ENCODE measurements around the gene NUP54. TPM values are rescaled to one million over a fixed set of nuclear protein-coding genes. Genes with fewer than 3 reads are reported as not detected.

NUP54 gene
- polyA plus RNA-seq, 1 experiment: 54.5 TPM

DNA sequence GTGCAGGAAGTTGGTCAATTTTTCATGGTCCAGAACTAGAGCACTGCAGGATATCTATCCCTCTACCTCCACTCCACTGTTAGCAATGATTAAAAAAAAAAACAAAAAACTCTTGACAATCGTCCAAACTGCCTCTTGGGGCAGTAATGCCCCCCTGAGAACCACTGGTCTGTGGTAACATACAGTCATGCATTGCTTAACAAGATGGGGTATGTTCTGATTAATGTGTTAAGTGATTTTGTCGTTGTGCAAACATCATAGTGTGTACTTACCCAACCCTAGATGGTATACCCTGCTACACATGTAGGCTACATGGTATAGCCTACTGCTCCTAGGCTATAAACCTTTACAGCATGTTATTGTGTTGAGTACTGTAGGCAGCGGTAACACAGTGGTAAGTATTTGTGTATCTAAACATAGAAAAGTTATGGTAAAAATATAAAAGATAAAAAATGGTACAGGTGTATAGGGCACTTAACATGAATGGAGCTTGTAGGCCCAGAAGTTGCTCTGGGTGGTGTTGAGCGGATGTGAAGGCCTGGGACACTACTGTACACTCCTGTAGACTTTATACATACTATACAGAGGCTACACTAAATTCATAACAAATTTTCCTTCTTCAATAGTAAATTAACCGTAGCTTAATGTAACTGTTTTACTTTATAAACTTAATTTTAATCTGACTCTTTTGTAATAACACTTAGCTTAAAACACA, 39.6 kb downstream of the NUP54 start:
- Histone ChIP-seq H3K27me3 (ENCODE audit: control insufficient read depth, insufficient read depth, low read length) (peaks cover 19% of the 10 kb centered on the region), H3K9me3 (ENCODE audit: control insufficient read depth, insufficient read depth, low read length) (no peaks in the 10 kb centered on the region), H3K4me3 (ENCODE audit: low read depth, low read length) (no peak overlapping the region), H3K27ac (ENCODE audit: low read depth, low read length) (no peak overlapping the region)
- POLR2A ChIA-PET: no interaction called here
- CTCF ChIA-PET: interaction anchor here (0.8 to 2.3 kb wide), 3 partner anchors 22 to 214 kb away, joined by 3 to 7 read pairs (median 5); no protein-coding TSS in a partner anchor
- no peak for DNase-seq (ENCODE audit: low read depth, low spot score)
- no peak for TF ChIP-seq CTCF (IDR thresholded peaks at IDR 0.05; ENCODE audit: low read depth, low read length)

- ChIA-PET POLR2A (no interaction called here), CTCF (interaction anchor here (0.5 to 2.5 kb wide), 4 partner anchors 19 to 526 kb away, joined by 3 to 8 read pairs (median 6); no protein-coding TSS in a partner anchor)
- TF ChIP-seq CTCF (IDR thresholded peaks at IDR 0.05; ENCODE audit: low read depth, low read length): no peak
- Histone ChIP-seq H3K4me3 (ENCODE audit: low read depth, low read length) (no peak overlapping the region), H3K9me3 (ENCODE audit: control insufficient read depth, insufficient read depth, low read length) (no peaks in the 10 kb centered on the region), H3K27me3 (ENCODE audit: control insufficient read depth, insufficient read depth, low read length) (peaks cover 24% of the 10 kb centered on the region), H3K27ac (ENCODE audit: low read depth, low read length) (no peak overlapping the region)
- no peak for DNase-seq (ENCODE audit: low read depth, low spot score)
These were observed 41.8 kb downstream of the NUP54 start for GRCh38 chr4:76106442-76106841.

DNA sequence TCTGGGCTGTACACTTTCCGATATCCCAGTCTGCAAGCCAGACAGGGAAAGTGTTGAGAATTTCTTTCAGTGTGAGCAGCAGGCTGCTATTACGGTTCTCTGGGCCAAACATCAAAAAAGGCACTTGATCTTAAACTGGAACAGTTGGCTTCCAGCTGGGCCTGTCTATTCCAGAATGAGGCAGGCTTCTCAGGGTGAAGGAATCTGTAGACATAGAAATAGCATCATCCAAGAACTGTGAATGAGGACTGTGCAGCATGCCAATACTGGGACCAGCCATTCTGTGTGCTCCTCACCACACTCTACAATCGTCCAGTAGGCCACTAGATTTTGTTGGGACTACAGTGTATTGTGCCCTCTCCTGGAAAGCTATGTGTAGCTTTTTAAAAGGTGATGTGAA, 42.5 kb downstream of the NUP54 start:
- H3K4me3 ChIP-seq (ENCODE audit: low read depth, low read length): no peak overlapping the region
- DNase-seq (ENCODE audit: low read depth, low spot score): no peak
- ChIA-PET POLR2A (no interaction called here), CTCF (interaction anchor here (0.5 to 2.5 kb wide), 5 partner anchors 18 to 527 kb away, joined by 3 to 8 read pairs (median 6); no protein-coding TSS in a partner anchor)
- H3K27me3 ChIP-seq (ENCODE audit: control insufficient read depth, insufficient read depth, low read length): peaks cover 24% of the 10 kb centered on the region
- no peak overlapping the region for H3K27ac ChIP-seq (ENCODE audit: low read depth, low read length)
- TF ChIP-seq CTCF (IDR thresholded peaks at IDR 0.05; ENCODE audit: low read depth, low read length): no peak
- no peaks in the 10 kb centered on the region for H3K9me3 ChIP-seq (ENCODE audit: control insufficient read depth, insufficient read depth, low read length)

DNA sequence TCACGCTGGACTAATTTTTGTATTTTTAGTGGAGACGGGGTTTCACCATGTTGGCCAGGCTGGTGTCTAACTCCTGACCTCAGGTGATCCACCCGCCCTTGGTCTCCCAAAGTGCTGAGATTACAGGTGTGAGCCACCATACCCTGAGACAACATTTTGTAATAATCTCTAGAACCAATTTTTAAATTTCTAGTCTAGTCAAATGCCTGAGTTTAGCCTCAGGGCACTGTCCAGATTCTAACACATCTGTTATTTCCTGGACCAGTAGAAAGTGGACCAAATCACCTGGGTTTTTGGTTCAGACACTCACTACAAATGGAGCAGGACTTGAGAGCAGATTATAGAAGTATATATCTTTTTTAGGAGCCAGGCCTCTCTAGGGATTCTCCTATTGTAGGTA, 52.1 kb downstream of the NUP54 start:
- ChIA-PET POLR2A (no interaction called here), CTCF (no interaction called here)
- TF ChIP-seq CTCF (IDR thresholded peaks at IDR 0.05; ENCODE audit: low read depth, low read length): no peak
- peaks cover 7% of the 10 kb centered on the region for H3K27me3 ChIP-seq (ENCODE audit: control insufficient read depth, insufficient read depth, low read length)
- no peak for DNase-seq (ENCODE audit: low read depth, low spot score)
- H3K9me3 ChIP-seq (ENCODE audit: control insufficient read depth, insufficient read depth, low read length): no peaks in the 10 kb centered on the region
- no peak overlapping the region for H3K27ac ChIP-seq (ENCODE audit: low read depth, low read length)
- no peak overlapping the region for H3K4me3 ChIP-seq (ENCODE audit: low read depth, low read length)

DNA sequence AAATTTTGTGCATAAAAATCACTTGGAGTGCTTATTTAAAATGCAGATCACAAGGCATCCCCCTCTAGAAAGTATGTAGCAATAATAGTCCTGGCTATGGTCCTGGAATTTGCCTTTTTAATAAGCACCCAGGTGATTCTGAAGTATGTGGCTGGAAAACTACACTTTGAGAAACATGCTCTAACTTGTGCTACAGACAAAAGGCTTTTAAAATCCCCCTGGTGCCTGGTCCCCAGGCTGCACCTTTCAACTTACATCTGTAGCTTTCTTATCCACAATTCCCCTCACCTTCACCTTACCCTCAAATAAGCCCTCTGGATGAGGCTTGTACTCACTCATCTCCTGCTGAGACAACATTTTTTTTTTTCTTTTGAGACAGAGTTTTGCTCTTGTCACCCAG, 52.6 kb downstream of the NUP54 start:
- Histone ChIP-seq H3K27ac (ENCODE audit: low read depth, low read length) (no peak overlapping the region), H3K9me3 (ENCODE audit: control insufficient read depth, insufficient read depth, low read length) (no peaks in the 10 kb centered on the region), H3K4me3 (ENCODE audit: low read depth, low read length) (no peak overlapping the region), H3K27me3 (ENCODE audit: control insufficient read depth, insufficient read depth, low read length) (peaks cover 7% of the 10 kb centered on the region)
- no peak for TF ChIP-seq CTCF (IDR thresholded peaks at IDR 0.05; ENCODE audit: low read depth, low read length)
- ChIA-PET CTCF (no interaction called here), POLR2A (no interaction called here)
- no peak for DNase-seq (ENCODE audit: low read depth, low spot score)

Measured in AG04450 (cell line).